HFFc6 (cell line): ENCODE measurements around the gene IFNLR1. TPM values are rescaled to one million over a fixed set of nuclear protein-coding genes. Genes with fewer than 3 reads are reported as not detected.

ENCODE experiments used
- DNase-seq: peaks from one replicate; pipeline ENCODE4 v3.0.0-alpha.2; 2018
- H3K27ac Mint-ChIP-seq: 2 replicates; pipeline ENCODE4 v1.8.0; 2020; ENCODE audit warnings: mild to moderate bottlenecking, mixed read lengths
- H3K27me3 Mint-ChIP-seq: 2 replicates; pipeline ENCODE4 v1.8.0; 2021; ENCODE audit warnings: mild to moderate bottlenecking, moderate library complexity, mixed read lengths; ENCODE audit not compliant: insufficient read depth
- H3K36me3 Mint-ChIP-seq: 2 replicates; pipeline ENCODE4 v1.8.0; 2021; ENCODE audit warnings: low read depth, mixed read lengths
- H3K4me1 Mint-ChIP-seq: 2 replicates; pipeline ENCODE4 v1.8.0; 2020; ENCODE audit warnings: low read depth, mixed read lengths
- H3K4me3 Mint-ChIP-seq: 2 replicates; pipeline ENCODE4 v1.8.0; 2020; ENCODE audit warnings: mild to moderate bottlenecking, moderate library complexity, mixed read lengths
- H3K9me3 Mint-ChIP-seq: 2 replicates; pipeline ENCODE4 v1.8.0; 2020; ENCODE audit warnings: mild to moderate bottlenecking, mixed read lengths
- CTCF ChIP-seq: fragments of 200-600 bp; sonication (generic); IDR thresholded peaks from 2 replicates; pipeline ENCODE4 v1.5.0; 2021; ENCODE audit warnings: antibody characterized with exemption, mild to moderate bottlenecking
- total RNA-seq, 6 experiments: library from RNA; stranded (reverse); fragmentation: NEBNext Ultra II Directional; extraction: Animal tissue kit (Norgen Biotek cat#: 25700); gene quantifications; 2 replicates in 1 of 6; 3 replicates in 5 of 6; pipeline ENCODE4 v1.2.3, GENCODE V29; 2021

The IFNLR1 gene
- total RNA-seq, 6 experiments from 2014 or later = not detected

GRCh38 chr1:24111262-24111995 is 75.7 kb downstream of the IFNLR1 start:
- Mint-ChIP-seq H3K4me3 (peak overlapping the region; percentile 67; the same call in 1 of the 2 replicates), H3K27me3 (peaks cover 5% of the 10 kb centered on the region), H3K27ac (no peak overlapping the region), H3K36me3 (no peaks in the 10 kb centered on the region), H3K4me1 (peaks cover 30% of the 10 kb centered on the region), H3K9me3 (no peaks in the 10 kb centered on the region)
- DNase-seq = no peak
- no peak for TF ChIP-seq CTCF

- peaks cover 4% of the 10 kb centered on the region for H3K27me3 Mint-ChIP-seq
- H3K36me3 Mint-ChIP-seq = no peaks in the 10 kb centered on the region
- H3K4me1 Mint-ChIP-seq = peaks cover 30% of the 10 kb centered on the region
- no peak overlapping the region for H3K27ac Mint-ChIP-seq
- H3K9me3 Mint-ChIP-seq = no peaks in the 10 kb centered on the region
- H3K4me3 Mint-ChIP-seq = no peak overlapping the region
- no peak for TF ChIP-seq CTCF
- DNase-seq = no peak
These were observed 76.3 kb downstream of the IFNLR1 start for GRCh38 chr1:24110642-24111261.

GRCh38 chr1:24109686-24110475 is 77.2 kb downstream of the IFNLR1 start:
- no peaks in the 10 kb centered on the region for H3K36me3 Mint-ChIP-seq
- 0 out of 2 replicates have a peak overlapping the region, but pooled peaks have one; percentile 86 for H3K27ac Mint-ChIP-seq
- H3K4me3 Mint-ChIP-seq = no peak overlapping the region
- no peak for DNase-seq
- H3K4me1 Mint-ChIP-seq = peaks cover 30% of the 10 kb centered on the region
- no peaks in the 10 kb centered on the region for H3K9me3 Mint-ChIP-seq
- peaks cover 2% of the 10 kb centered on the region; the same call in 1 of the 2 replicates for H3K27me3 Mint-ChIP-seq
- TF ChIP-seq CTCF = no peak

GRCh38 chr1:24109166-24109483 is 78.0 kb downstream of the IFNLR1 start:
- H3K4me3 Mint-ChIP-seq = no peak overlapping the region
- H3K36me3 Mint-ChIP-seq = no peaks in the 10 kb centered on the region
- no peak for TF ChIP-seq CTCF
- no peak for DNase-seq
- H3K4me1 Mint-ChIP-seq = peaks cover 30% of the 10 kb centered on the region
- H3K27me3 Mint-ChIP-seq = peaks cover 2% of the 10 kb centered on the region; the same call in 1 of the 2 replicates
- H3K9me3 Mint-ChIP-seq = no peaks in the 10 kb centered on the region
- H3K27ac Mint-ChIP-seq = peak overlapping the region; percentile 86

- Mint-ChIP-seq H3K4me1 (peaks cover 30% of the 10 kb centered on the region), H3K27ac (peak overlapping the region; percentile 86), H3K27me3 (peaks cover 2% of the 10 kb centered on the region; the same call in 1 of the 2 replicates), H3K9me3 (no peaks in the 10 kb centered on the region), H3K4me3 (no peak overlapping the region), H3K36me3 (no peaks in the 10 kb centered on the region)
- no peak for TF ChIP-seq CTCF
- DNase-seq = peak; percentile 88
These were observed 78.5 kb downstream of the IFNLR1 start for GRCh38 chr1:24108334-24109165.
